Hepatocyte (in vitro differentiated cells): ENCODE data around the gene CIT. TPM values are rescaled to one million over a fixed set of nuclear protein-coding genes. Genes with fewer than 3 reads are reported as not detected.

ENCODE experiments used
- DNase-seq: peaks from one replicate; pipeline ENCODE4 v3.0.0-alpha.2; 2016; ENCODE audit warnings: low spot score
- H2AFZ ChIP-seq: fragments of 200-600 bp; sonication (generic); 2 replicates; pipeline ENCODE4 v1.6.0; 2016; ENCODE audit warnings: antibody characterized with exemption, mild to moderate bottlenecking
- H3K27ac ChIP-seq: fragments of 200-600 bp; sonication (generic); 2 replicates; pipeline ENCODE4 v1.5.1; 2016; ENCODE audit warnings: mild to moderate bottlenecking
- H3K27me3 ChIP-seq: fragments of 200-600 bp; sonication (generic); 2 replicates; pipeline ENCODE4 v1.6.1; 2016
- H3K36me3 ChIP-seq: fragments of 200-600 bp; sonication (generic); replicated peaks from 2 replicates; pipeline ENCODE4 v1.5.1; 2016; ENCODE audit warnings: low read depth; ENCODE audit not compliant: insufficient read depth
- H3K4me1 ChIP-seq: fragments of 200-600 bp; sonication (generic); 2 replicates; pipeline ENCODE4 v1.5.1; 2016; ENCODE audit warnings: mild to moderate bottlenecking, moderate library complexity; ENCODE audit not compliant: insufficient read depth
- H3K4me2 ChIP-seq: fragments of 200-600 bp; sonication (generic); 2 replicates; pipeline ENCODE4 v1.6.0; 2016
- H3K4me3 ChIP-seq: fragments of 200-600 bp; sonication (generic); 2 replicates; pipeline ENCODE4 v1.5.1; 2016; ENCODE audit warnings: mild to moderate bottlenecking
- H3K79me2 ChIP-seq: fragments of 200-600 bp; sonication (generic); 2 replicates; pipeline ENCODE4 v1.6.0; 2017; ENCODE audit warnings: mild to moderate bottlenecking
- H3K9me2 ChIP-seq: fragments of 200-600 bp; sonication (generic); replicated peaks from 2 replicates; pipeline ENCODE4 v1.6.0; 2017; ENCODE audit warnings: mild to moderate bottlenecking; ENCODE audit not compliant: insufficient read depth
- H3K9me3 ChIP-seq: fragments of 200-600 bp; sonication (generic); 2 replicates; pipeline ENCODE4 v1.5.1; 2016; ENCODE audit warnings: low read depth, mild to moderate bottlenecking
- H4K20me1 ChIP-seq: fragments of 200-600 bp; sonication (generic); 2 replicates; pipeline ENCODE4 v1.6.0; 2016; ENCODE audit warnings: mild to moderate bottlenecking; ENCODE audit not compliant: insufficient read depth, poor library complexity, severe bottlenecking
- CTCF ChIP-seq: fragments of 200-600 bp; sonication (generic); IDR thresholded peaks from 2 replicates; pipeline ENCODE4 v1.5.1; 2016; ENCODE audit warnings: antibody characterized with exemption, mild to moderate bottlenecking; ENCODE audit not compliant: poor library complexity
- EZH2 ChIP-seq: fragments of 200-600 bp; sonication (generic); IDR thresholded peaks from 2 replicates; pipeline ENCODE4 v1.6.1; 2016; ENCODE audit warnings: antibody characterized with exemption, mild to moderate bottlenecking, borderline replicate concordance
- EZH2phosphoT487 ChIP-seq: fragments of 200-600 bp; sonication (generic); IDR thresholded peaks from one replicate; pipeline ENCODE4 v1.6.1; 2018; ENCODE audit warnings: antibody characterized with exemption, mild to moderate bottlenecking, low read depth, moderate library complexity; ENCODE audit not compliant: unreplicated experiment, severe bottlenecking
- WGBS: methylation state at CpG from one replicate; pipeline ENCODE4 v1.1.6; 2016; ENCODE audit warnings: low lambda C conversion rate; ENCODE audit errors: missing lambda C conversion rate; 5-methylcytosine and 5-hydroxymethylcytosine counted together
- polyA plus RNA-seq: library from polyadenylated mRNA; unstranded; fragments of >200 nt; fragmentation: Nextera tagmentation; extraction: Ambion mirVana; gene quantifications from 2 replicates; pipeline ENCODE4 v1.2.1, GENCODE V29; 2016
- total RNA-seq: library from RNA; depleted of rRNA; stranded (reverse); fragments of >200 nt; gene quantifications from 2 replicates; pipeline ENCODE4 v1.2.3, GENCODE V29; 2014

The CIT gene
- total and polyA plus RNA-seq, 2 experiments from 2014 or later = 3.6 to 3.9 TPM

GRCh38 chr12:119666900-119667576 lies 210.1 kb downstream of the CIT start:
- Histone ChIP-seq H3K27me3 (no peaks in the 10 kb centered on the region), H3K9me2 (no peaks in the 10 kb centered on the region), H3K27ac (no peak overlapping the region), H3K4me1 (peaks cover 19% of the 10 kb centered on the region), H2AFZ (peak overlapping the region; percentile 46), H3K36me3 (no peaks in the 10 kb centered on the region), H4K20me1 (no peaks in the 10 kb centered on the region), H3K9me3 (no peaks in the 10 kb centered on the region), H3K4me2 (peak overlapping the region; percentile 74), H3K79me2 (peaks cover 24% of the 10 kb centered on the region), H3K4me3 (peak overlapping the region; percentile 2)
- DNase-seq = no peak
- 35% methylated on average over 9 of the region's 9 CpGs for WGBS
- no peak for TF ChIP-seq CTCF
- no peak for TF ChIP-seq EZH2phosphoT487
- no peak for TF ChIP-seq EZH2

- no peak for TF ChIP-seq CTCF
- no peak for TF ChIP-seq EZH2
- TF ChIP-seq EZH2phosphoT487 = no peak
- Histone ChIP-seq H3K9me3 (no peaks in the 10 kb centered on the region), H3K4me2 (no peak overlapping the region), H3K79me2 (peaks cover 16% of the 10 kb centered on the region), H3K4me3 (no peak overlapping the region), H3K4me1 (peaks cover 13% of the 10 kb centered on the region), H2AFZ (no peak overlapping the region), H3K36me3 (no peaks in the 10 kb centered on the region), H3K9me2 (no peaks in the 10 kb centered on the region), H4K20me1 (no peaks in the 10 kb centered on the region), H3K27me3 (no peaks in the 10 kb centered on the region), H3K27ac (no peak overlapping the region)
- no peak for DNase-seq
- WGBS = 91% methylated on average over 2 of the region's 2 CpGs
Observed at GRCh38 chr12:119666226-119666795, 210.8 kb downstream of the CIT start.

GRCh38 chr12:119665164-119665929 lies 211.8 kb downstream of the CIT start:
- DNase-seq = no peak
- Histone ChIP-seq H3K36me3 (no peaks in the 10 kb centered on the region), H3K4me1 (peaks cover 4% of the 10 kb centered on the region), H3K4me3 (no peak overlapping the region), H2AFZ (no peak overlapping the region), H3K9me2 (no peaks in the 10 kb centered on the region), H3K27me3 (no peaks in the 10 kb centered on the region), H3K4me2 (no peak overlapping the region), H3K79me2 (peaks cover 9% of the 10 kb centered on the region), H3K9me3 (no peaks in the 10 kb centered on the region), H3K27ac (no peak overlapping the region), H4K20me1 (no peaks in the 10 kb centered on the region)
- TF ChIP-seq EZH2phosphoT487 = no peak
- TF ChIP-seq CTCF = no peak
- no peak for TF ChIP-seq EZH2
- 76% methylated on average over 4 of the region's 4 CpGs for WGBS
